ENCODE data around the gene LTBP3. TPM values are rescaled to one million over a fixed set of nuclear protein-coding genes. Genes with fewer than 3 reads are reported as not detected.

The LTBP3 gene
- total RNA-seq, 1 donor from 2014 or later = 27.5 TPM

GRCh38 chr11:65498727-65498976 lies 59.5 kb downstream of the LTBP3 start:
- no peak for DNase-seq (ENCODE audit: low read depth)

GRCh38 chr11:65498042-65498726 lies 60.0 kb downstream of the LTBP3 start:
- peak; percentile 74 for DNase-seq (ENCODE audit: low read depth)

DNA sequence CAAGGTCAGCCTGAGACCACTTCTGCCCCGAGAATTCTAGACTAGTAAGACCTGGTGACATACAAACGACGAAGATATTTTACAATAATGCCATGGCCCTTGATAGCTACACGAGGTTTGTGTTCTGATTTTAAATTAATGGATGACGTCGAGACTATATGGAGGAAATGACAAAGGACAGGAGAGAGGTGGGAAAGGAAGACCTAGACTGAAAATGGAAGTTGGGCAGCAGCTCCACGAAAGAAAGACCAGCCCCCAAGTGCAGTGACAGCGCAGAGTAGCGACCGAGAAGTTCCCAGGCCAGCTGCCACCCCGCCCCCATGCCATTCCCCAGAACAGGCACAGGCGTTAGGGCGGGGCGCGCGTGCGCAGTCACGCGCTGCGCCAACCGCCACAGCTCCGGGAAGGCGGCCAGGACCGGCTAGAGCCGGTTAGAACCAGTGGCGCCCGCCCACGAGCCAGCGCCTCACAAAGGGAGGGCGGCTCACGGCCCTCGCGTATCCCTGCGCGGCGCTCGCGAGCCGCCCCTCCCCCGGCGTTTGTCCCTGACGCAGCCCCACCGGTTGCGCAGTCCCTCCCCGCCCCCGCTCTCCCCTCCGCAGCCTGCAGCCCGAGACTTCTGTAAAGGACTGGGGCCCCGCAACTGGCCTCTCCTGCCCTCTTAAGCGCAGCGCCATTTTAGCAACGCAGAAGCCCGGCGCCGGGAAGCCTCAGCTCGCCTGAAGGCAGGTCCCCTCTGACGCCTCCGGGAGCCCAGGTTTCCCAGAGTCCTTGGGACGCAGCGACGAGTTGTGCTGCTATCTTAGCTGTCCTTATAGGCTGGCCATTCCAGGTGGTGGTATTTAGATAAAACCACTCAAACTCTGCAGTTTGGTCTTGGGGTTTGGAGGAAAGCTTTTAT lies 60.8 kb downstream of the LTBP3 start:
- peak; percentile 99 for DNase-seq (ENCODE audit: low read depth)

GRCh38 chr11:65496304-65497140 lies 61.6 kb downstream of the LTBP3 start:
- DNase-seq (ENCODE audit: low read depth) = peak; percentile 70

GRCh38 chr11:65493367-65494176 lies 64.6 kb downstream of the LTBP3 start:
- peak; percentile 94 for DNase-seq (ENCODE audit: low read depth)

- DNase-seq (ENCODE audit: low read depth) = peak; percentile 92
Measured at GRCh38 chr11:65492637-65493366, 65.4 kb downstream of the LTBP3 start.

DNA sequence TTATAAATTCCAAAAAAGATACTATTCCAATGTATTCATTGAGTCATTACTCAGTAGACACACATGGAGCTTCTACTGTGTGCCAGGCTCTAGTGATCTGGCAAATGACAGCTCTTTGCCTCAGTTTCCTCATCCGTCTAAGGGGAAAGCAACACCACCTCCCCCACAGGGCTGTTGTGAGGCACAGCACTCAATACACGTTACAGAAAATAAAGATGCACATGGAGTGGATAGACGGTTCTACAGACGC lies 65.8 kb downstream of the LTBP3 start:
- DNase-seq (ENCODE audit: low read depth) = no peak

DNA sequence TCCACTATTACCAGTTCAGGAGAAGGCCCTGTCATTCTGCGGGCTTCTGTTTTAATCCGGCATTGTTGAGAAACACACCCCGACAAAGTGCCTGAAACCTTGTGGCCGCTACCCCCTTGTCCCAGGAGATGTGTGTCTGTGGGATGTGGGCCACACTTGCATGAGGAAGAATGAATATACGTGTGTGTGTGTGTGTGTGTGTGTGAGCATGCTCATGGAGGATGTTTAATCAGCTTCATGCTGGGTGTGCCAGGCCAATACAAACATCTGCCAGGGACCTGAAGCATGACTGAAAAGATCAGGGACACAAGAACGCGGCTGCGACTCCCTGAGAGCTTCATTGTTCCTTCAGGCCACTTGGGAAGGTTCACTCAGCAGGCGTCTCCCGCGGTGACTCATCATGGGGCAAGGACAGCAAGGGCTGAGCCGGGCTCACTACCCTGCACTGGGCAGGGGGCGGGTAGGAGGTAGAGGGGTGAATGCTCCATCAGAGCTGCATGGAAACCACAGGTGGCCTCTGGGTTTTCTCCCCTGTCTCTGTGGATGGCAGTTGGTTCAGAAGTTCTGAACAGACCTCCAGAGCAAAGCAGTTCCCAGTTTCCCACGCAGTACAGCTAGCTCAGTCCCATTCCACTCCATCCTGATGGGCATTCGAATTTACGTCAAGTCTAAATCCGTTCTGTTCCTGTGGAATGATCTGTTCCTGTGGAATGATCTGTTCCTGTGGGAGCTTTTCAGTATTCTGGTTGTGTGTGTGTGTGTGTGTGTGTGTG lies 66.4 kb downstream of the LTBP3 start:
- peak; percentile 94 for DNase-seq (ENCODE audit: low read depth)

GRCh38 chr11:65491163-65491465 lies 67.0 kb downstream of the LTBP3 start:
- peak; percentile 49 for DNase-seq (ENCODE audit: low read depth)

DNA sequence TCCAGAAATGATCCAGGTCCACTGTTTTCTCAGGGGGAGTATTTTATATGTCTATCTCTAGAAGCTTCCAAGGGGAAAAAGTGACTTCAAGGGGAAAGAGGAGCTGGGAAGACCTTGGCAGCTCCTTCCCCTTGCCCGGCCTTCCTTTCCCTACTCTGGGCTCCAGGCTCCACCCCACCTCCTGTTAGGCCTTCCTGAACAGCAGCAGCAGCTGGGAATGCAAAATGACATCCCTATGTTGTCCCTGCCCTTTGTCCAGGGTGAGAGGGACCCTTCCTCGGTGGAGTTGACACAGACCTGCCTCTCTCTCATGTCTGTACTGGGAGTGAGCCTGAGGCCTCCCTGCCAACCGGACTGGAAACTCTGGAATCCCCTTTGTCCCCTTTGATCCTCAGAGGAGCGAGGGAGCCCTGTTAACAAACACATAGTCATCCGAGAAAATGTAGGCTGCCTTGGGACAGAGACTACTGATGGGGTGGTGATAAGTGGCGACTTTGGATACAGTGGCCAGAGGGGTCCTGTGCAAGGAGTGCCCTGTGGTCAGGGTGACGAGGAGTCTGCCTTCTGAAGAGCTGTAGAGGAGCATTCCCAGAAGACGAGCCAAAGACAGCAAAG lies 68.3 kb downstream of the LTBP3 start:
- peak; percentile 91 for DNase-seq (ENCODE audit: low read depth)

DNA sequence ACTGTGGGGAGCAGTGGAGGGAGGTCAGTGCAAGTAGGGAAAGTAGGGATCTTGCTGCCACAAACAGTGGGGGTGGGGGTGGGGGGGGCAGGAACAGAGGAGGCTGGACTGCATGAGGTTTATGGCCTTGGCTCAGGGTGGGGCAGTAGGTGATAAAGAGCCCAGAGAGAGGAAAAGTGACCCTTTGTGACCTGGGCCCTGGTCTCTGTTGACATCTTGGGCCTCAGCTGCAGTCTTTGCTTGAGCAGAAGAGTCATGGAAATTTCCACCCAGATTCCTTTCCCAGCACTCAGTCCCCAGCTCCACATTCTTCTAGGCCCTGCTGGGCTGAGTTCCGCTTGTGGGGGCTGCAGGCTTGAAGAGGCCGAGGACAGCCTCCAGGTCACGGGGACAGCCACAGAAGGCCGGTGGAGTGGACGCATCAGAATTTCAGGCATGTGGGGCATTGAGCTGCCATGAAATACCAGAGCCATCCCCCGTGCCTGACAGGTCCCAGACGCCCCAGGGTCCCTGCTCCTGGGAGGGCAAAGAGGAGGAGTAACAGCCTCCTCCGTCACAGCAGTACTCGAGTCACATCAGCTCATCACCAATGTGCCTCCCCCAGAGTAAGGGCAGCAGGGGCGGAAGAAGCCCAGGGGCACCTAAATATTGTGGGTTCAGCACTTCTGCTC lies 69.0 kb downstream of the LTBP3 start:
- peak; percentile 98 for DNase-seq (ENCODE audit: low read depth)

Other genes with a start within 250 kb of the LTBP3 start
- gene CDC42EP2, start 243.5 kb downstream of the LTBP3 start, total RNA-seq = 45.1 and 47.2 TPM in 2 replicates
- gene DPF2, start 224.5 kb downstream of the LTBP3 start, total RNA-seq = 35.0 and 37.1 TPM in 2 replicates
- 0.72 and 0.73 TPM in 2 replicates for gene TIGD3, start 203.6 kb downstream of the LTBP3 start, total RNA-seq
- 2.9 and 4.6 TPM in 2 replicates for gene SLC25A45, start 175.7 kb downstream of the LTBP3 start, total RNA-seq
- gene FRMD8, start 171.7 kb downstream of the LTBP3 start, total RNA-seq = 36.2 and 49.1 TPM in 2 replicates
- gene NEAT1, start 135.6 kb downstream of the LTBP3 start, total RNA-seq = 109 and 172 TPM in 2 replicates
- 5,859 and 8,069 TPM in 2 replicates for gene MALAT1, start 59.3 kb downstream of the LTBP3 start, total RNA-seq
- 84.4 and 128 TPM in 2 replicates for gene SCYL1, start 33.3 kb downstream of the LTBP3 start, total RNA-seq
- gene ZNRD2, start 12.1 kb upstream of the LTBP3 start, total RNA-seq = 41.4 and 42.4 TPM in 2 replicates
- gene FAM89B, start 14.2 kb upstream of the LTBP3 start, total RNA-seq = 91.7 and 116 TPM in 2 replicates
- gene EHBP1L1, start 17.7 kb upstream of the LTBP3 start, total RNA-seq = 591 and 791 TPM in 2 replicates
- gene KCNK7, start 37.4 kb upstream of the LTBP3 start, total RNA-seq = not detected in 2 replicates
- gene MAP3K11, start 55.9 kb upstream of the LTBP3 start, total RNA-seq = 30.9 and 32.7 TPM in 2 replicates
- 21.6 and 25.2 TPM in 2 replicates for gene PCNX3, start 57.4 kb upstream of the LTBP3 start, total RNA-seq
- 19.7 and 42.6 TPM in 2 replicates for gene SIPA1, start 79.7 kb upstream of the LTBP3 start, total RNA-seq
- gene RELA, start 104.6 kb upstream of the LTBP3 start, total RNA-seq = 32.8 and 37.1 TPM in 2 replicates
- 37.8 and 43.2 TPM in 2 replicates for gene KAT5, start 153.9 kb upstream of the LTBP3 start, total RNA-seq
- 37.1 and 83.3 TPM in 2 replicates for gene RNASEH2C, start 162.4 kb upstream of the LTBP3 start, total RNA-seq
- gene AP5B1, start 222.6 kb upstream of the LTBP3 start, total RNA-seq = 9.8 and 10.2 TPM in 2 replicates
- not detected in 2 replicates for gene OVOL1, start 228.7 kb upstream of the LTBP3 start, total RNA-seq

Measured in myocyte (in vitro differentiated cells).